Epithelial cell of esophagus (primary cell): Measurements from ENCODE around the gene ORC3.
A peak's percentile ranks its signal among the peaks of the same experiment; 100 is the strongest.

Source experiments
- DNase-seq: peaks from one replicate; pipeline ENCODE4 v3.0.0; 2010; ENCODE audit warnings: low read depth
- H3K4me3 ChIP-seq: 2 replicates; pipeline ENCODE4 v1.5.1; 2011; ENCODE audit warnings: mild to moderate bottlenecking, low read length, control low read depth
- TF ChIP-seq, protein P1 (sequence below): IDR thresholded peaks from 2 replicates; pipeline ENCODE4 v1.5.1; 2011; ENCODE audit warnings: low read depth, mild to moderate bottlenecking, low read length, control low read depth, inconsistent platforms; ENCODE audit not compliant: insufficient read depth; ENCODE audit errors: missing control alignments

Gene ORC3

DNA sequence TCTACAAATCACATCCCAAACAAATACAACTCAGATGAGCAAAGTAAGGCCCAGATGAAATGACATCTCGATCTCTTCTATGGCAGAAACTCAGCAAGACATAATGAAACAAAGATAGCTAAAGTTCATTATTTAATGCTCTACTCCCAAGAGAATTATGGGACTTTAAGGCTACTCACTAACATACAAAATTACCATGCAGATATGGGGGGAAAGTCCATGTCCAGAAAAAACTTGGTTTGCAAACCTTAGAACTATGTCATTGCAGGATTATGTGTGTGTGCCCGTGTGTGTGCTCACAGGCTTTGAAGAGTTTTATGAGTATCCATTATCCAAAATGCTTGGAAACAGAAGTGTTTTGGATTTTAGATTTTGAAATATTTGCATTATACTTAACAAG is 78.1 kb downstream of the ORC3 start:
- no peak overlapping the region for H3K4me3 ChIP-seq
- TF ChIP-seq, protein P1, sequence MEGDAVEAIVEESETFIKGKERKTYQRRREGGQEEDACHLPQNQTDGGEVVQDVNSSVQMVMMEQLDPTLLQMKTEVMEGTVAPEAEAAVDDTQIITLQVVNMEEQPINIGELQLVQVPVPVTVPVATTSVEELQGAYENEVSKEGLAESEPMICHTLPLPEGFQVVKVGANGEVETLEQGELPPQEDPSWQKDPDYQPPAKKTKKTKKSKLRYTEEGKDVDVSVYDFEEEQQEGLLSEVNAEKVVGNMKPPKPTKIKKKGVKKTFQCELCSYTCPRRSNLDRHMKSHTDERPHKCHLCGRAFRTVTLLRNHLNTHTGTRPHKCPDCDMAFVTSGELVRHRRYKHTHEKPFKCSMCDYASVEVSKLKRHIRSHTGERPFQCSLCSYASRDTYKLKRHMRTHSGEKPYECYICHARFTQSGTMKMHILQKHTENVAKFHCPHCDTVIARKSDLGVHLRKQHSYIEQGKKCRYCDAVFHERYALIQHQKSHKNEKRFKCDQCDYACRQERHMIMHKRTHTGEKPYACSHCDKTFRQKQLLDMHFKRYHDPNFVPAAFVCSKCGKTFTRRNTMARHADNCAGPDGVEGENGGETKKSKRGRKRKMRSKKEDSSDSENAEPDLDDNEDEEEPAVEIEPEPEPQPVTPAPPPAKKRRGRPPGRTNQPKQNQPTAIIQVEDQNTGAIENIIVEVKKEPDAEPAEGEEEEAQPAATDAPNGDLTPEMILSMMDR: no peak
- DNase-seq: no peak

- TF ChIP-seq, protein P1: no peak
These were observed 79.1 kb downstream of the ORC3 start for GRCh38 chr6:87669051-87669450.

DNA sequence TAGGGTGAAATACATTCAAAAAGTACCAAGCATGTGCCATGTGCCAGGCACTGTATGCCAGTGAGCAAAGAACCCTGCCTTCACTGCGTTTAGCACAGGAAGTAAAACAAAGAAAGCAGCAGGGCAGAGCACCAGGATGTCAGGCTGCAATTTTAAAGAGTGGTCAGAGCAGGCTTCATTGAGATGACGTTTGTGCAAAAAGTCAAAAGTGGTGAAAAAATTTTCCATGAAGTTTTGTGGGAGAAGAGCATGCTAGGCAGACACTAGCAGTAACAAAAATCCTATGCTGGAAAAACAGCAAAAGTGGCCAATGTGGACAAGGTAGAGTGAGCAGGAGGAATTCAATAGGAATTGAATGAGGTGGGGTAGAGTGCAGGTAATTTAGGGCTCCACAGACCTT is 80.8 kb downstream of the ORC3 start:
- TF ChIP-seq, protein P1: no peak
- DNase-seq: no peak
- no peak overlapping the region for H3K4me3 ChIP-seq

More at GRCh38 chr6:87669051-87669450, 79.1 kb downstream of the ORC3 start:
- H3K4me3 ChIP-seq: no peak overlapping the region
- DNase-seq: peak; percentile 14

- H3K4me3 ChIP-seq: no peak overlapping the region
- DNase-seq: no peak
- TF ChIP-seq, protein P1: no peak
These were observed 81.7 kb downstream of the ORC3 start for GRCh38 chr6:87671555-87672029.

DNA sequence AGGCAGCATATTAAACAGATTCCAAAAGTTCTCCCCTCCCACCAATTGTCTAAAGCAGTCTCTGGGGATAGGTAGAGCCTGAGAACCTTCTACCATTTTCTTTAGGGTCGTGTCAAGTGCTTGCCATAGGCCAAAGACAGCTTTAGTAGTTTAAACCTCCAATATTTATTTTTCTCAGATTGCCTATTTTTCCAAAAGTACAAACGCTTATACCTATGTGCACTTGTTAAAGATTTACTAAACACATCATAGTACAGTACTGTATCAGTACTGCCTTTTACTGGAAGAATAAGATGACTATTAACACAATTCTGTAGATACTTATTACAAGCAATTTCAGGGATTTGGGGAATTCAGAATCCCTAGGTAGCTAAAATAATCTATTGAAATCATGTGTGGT is 82.7 kb downstream of the ORC3 start:
- H3K4me3 ChIP-seq: no peak overlapping the region
- no peak for DNase-seq
- TF ChIP-seq, protein P1: no peak

DNA sequence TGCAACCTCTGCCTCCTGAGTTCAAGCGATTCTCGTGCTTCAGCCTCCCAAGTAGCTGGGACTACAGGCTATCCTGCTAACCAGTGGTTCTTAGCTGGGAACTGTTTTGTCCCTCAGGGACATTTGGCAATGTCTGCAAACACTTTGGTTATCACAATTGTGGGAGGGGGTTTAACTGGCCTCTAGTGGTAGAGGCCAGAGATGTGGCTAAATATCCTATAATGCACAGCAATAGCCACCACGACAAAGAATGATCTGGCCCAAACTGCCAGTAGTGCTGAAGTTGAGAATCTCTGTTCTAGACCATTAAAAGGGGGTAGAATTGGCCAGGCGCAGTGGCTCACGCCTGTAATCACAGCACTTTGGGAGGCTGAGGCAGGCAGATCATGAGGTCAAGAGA is 83.3 kb downstream of the ORC3 start:
- no peak overlapping the region for H3K4me3 ChIP-seq
- no peak for DNase-seq
- TF ChIP-seq, protein P1: no peak

GRCh38 chr6:87674290-87674689 is 84.4 kb downstream of the ORC3 start:
- H3K4me3 ChIP-seq: no peak overlapping the region
- DNase-seq: no peak
- TF ChIP-seq, protein P1: no peak
